GM12875 (cell line): Measurements from ENCODE around the gene CD276.

Source experiments
- H3K4me3 ChIP-seq: one replicate; pipeline ENCODE4 v1.5.1; 2011; ENCODE audit warnings: low read depth, low read length, control low read depth
- CTCF ChIP-seq: IDR thresholded peaks from 2 replicates; pipeline ENCODE4 v1.5.1; 2011; ENCODE audit warnings: low read depth, mild to moderate bottlenecking, control low read depth, inconsistent platforms, low read length, moderate library complexity, borderline replicate concordance; ENCODE audit not compliant: insufficient read depth

The CD276 gene

GRCh38 chr15:73741321-73741836, 57.2 kb downstream of the CD276 start:
- H3K4me3 ChIP-seq: no peak overlapping the region
- TF ChIP-seq CTCF: no peak

GRCh38 chr15:73744293-73744692, 60.1 kb downstream of the CD276 start:
- no peak for TF ChIP-seq CTCF
- H3K4me3 ChIP-seq: no peak overlapping the region

- H3K4me3 ChIP-seq: no peak overlapping the region
- no peak for TF ChIP-seq CTCF
These were observed 60.9 kb downstream of the CD276 start for GRCh38 chr15:73745073-73745472.

- no peak overlapping the region for H3K4me3 ChIP-seq
- no peak for TF ChIP-seq CTCF
These were observed 62.1 kb downstream of the CD276 start for GRCh38 chr15:73746261-73746660.

- H3K4me3 ChIP-seq: no peak overlapping the region
- TF ChIP-seq CTCF: no peak
These were observed 62.7 kb downstream of the CD276 start for GRCh38 chr15:73746883-73747282.

- TF ChIP-seq CTCF: no peak
- H3K4me3 ChIP-seq: no peak overlapping the region
These were observed 63.8 kb downstream of the CD276 start for GRCh38 chr15:73747847-73748590.

GRCh38 chr15:73748730-73749129, 64.5 kb downstream of the CD276 start:
- TF ChIP-seq CTCF: no peak
- H3K4me3 ChIP-seq: no peak overlapping the region
